ENCODE data around the gene DNMT3B. TPM values are rescaled to one million over a fixed set of nuclear protein-coding genes. Genes with fewer than 3 reads are reported as not detected.

DNMT3B gene
- total RNA-seq, 1 experiment from 2014 or later, result 3.5 TPM

- H3K36me3 ChIP-seq (ENCODE audit: control insufficient read depth, insufficient read depth, low read length), result peaks cover 35% of the 10 kb centered on the region
- ATAC-seq (no peak), DNase-seq (ENCODE audit: low read depth, low spot score) (no peak)
- H3K27ac ChIP-seq (ENCODE audit: low read length), result no peak overlapping the region
- no peaks in the 10 kb centered on the region for H3K9me3 ChIP-seq (ENCODE audit: control insufficient read depth, insufficient read depth, low read depth, low read length)
- H3K27me3 ChIP-seq (ENCODE audit: control insufficient read depth, insufficient read depth, low read length), result no peaks in the 10 kb centered on the region
- in situ Hi-C loops (cut with HindIII; ENCODE audit: low pct_unique_long_range_greater_than_20kb, low sequenced_read_pairs), result no loop called here
- intact Hi-C loops (cut with micrococcal nuclease; ENCODE audit: unreplicated experiment), result no loop called here
- no peak for TF ChIP-seq SIN3A (IDR thresholded peaks at IDR 0.05; ENCODE audit: borderline replicate concordance, insufficient read depth, low read depth, low read length)
- TF ChIP-seq CTCF (IDR thresholded peaks at IDR 0.05), result no peak
- TF ChIP-seq REST (IDR thresholded peaks at IDR 0.05; ENCODE audit: insufficient read depth in 1 of 2, low read depth in 2 of 2, low read length in 1 of 2), result no peak
- no peak for TF ChIP-seq POLR2AphosphoS5 (IDR thresholded peaks at IDR 0.05; ENCODE audit: low read depth, low read length)
- TF ChIP-seq TCF7L2 (IDR thresholded peaks at IDR 0.05; ENCODE audit: low read depth, low read length), result no peak
- ChIA-PET POLR2A (no interaction called here), CTCF (no interaction called here)
- no peak overlapping the region for H3K4me3 ChIP-seq (ENCODE audit: low read depth in 2 of 2, low read length in 2 of 2)
- no TSS peak for BruUV-seq (replicated peaks)
- no peaks in the 10 kb centered on the region for H3K4me1 ChIP-seq (ENCODE audit: control insufficient read depth, insufficient read depth, low read length)
Measured at GRCh38 chr20:32841174-32841573, 79.0 kb downstream of the DNMT3B start.

GRCh38 chr20:32841632-32842031 is 79.4 kb downstream of the DNMT3B start:
- no peaks in the 10 kb centered on the region for H3K27me3 ChIP-seq (ENCODE audit: control insufficient read depth, insufficient read depth, low read length)
- no peaks in the 10 kb centered on the region for H3K4me1 ChIP-seq (ENCODE audit: control insufficient read depth, insufficient read depth, low read length)
- ChIA-PET POLR2A (no interaction called here), CTCF (no interaction called here)
- ATAC-seq, result no peak
- DNase-seq (ENCODE audit: low read depth, low spot score), result no peak
- H3K36me3 ChIP-seq (ENCODE audit: control insufficient read depth, insufficient read depth, low read length), result peaks cover 35% of the 10 kb centered on the region
- H3K9me3 ChIP-seq (ENCODE audit: control insufficient read depth, insufficient read depth, low read depth, low read length), result no peaks in the 10 kb centered on the region
- no peak for TF ChIP-seq CTCF (IDR thresholded peaks at IDR 0.05)
- no peak for TF ChIP-seq TCF7L2 (IDR thresholded peaks at IDR 0.05; ENCODE audit: low read depth, low read length)
- no peak for TF ChIP-seq SIN3A (IDR thresholded peaks at IDR 0.05; ENCODE audit: borderline replicate concordance, insufficient read depth, low read depth, low read length)
- no peak for TF ChIP-seq POLR2AphosphoS5 (IDR thresholded peaks at IDR 0.05; ENCODE audit: low read depth, low read length)
- no peak for TF ChIP-seq REST (IDR thresholded peaks at IDR 0.05; ENCODE audit: insufficient read depth in 1 of 2, low read depth in 2 of 2, low read length in 1 of 2)
- BruUV-seq (replicated peaks), result no TSS peak
- in situ Hi-C loops (cut with HindIII; ENCODE audit: low pct_unique_long_range_greater_than_20kb, low sequenced_read_pairs), result no loop called here
- H3K27ac ChIP-seq (ENCODE audit: low read length), result no peak overlapping the region
- no peak overlapping the region for H3K4me3 ChIP-seq (ENCODE audit: low read depth in 2 of 2, low read length in 2 of 2)
- intact Hi-C loops (cut with micrococcal nuclease; ENCODE audit: unreplicated experiment), result no loop called here
